GM18498 (cell line): ENCODE measurements around the gene ZBTB43.

Experiments
- ATAC-seq: cut with Tn5 transposase; IDR thresholded peaks from one replicate; pipeline ENCODE4 v1.9.1; 2021; ENCODE audit warnings: mild to moderate bottlenecking, moderate library complexity; ENCODE audit not compliant: unreplicated experiment

The ZBTB43 gene

GRCh38 chr9:126882746-126883145, 77.9 kb downstream of the ZBTB43 start:
- no peak for ATAC-seq

GRCh38 chr9:126883636-126884035, 78.8 kb downstream of the ZBTB43 start:
- no peak for ATAC-seq

- ATAC-seq, result no peak
Measured at GRCh38 chr9:126885131-126885641, 80.3 kb downstream of the ZBTB43 start.

DNA sequence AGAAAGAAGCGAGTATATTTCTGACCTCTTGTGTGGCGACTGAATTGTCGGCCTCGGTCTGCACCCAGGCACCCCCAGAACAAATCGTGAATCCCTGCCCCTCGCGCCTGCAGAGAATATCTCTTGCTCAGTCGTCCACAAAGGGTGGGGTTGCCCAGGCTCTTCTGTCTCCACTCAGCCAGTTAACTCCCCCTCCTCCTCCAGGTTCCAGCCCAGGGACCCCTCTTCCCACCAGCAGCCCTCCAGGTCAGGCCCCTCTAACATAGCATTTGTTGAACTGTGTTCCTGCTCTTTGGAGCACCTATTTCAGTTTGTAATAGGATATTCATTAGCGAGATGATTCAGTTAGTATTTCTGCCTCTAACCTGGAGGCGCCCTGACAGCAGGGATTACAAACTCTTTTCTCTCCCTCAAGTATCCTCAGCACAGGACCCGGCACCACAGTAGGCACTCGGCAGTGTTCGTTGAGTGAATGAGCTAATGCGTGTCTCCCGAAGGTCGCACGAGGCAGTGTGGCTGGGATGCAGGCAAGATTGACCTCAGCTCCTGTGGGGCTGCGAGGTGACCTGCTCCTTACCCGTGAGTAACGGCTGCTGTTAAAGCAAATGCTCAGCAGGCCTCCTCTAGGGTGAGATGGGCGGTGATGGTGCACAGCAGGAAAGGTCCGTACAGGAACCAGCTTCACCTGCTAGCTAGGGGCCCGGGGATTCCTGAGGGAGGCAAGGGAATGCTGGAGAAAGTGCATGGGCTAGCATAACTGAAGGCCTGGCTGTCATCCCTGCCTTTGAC, 81.4 kb downstream of the ZBTB43 start:
- no peak for ATAC-seq

GRCh38 chr9:126886897-126887296, 82.1 kb downstream of the ZBTB43 start:
- ATAC-seq, result no peak
